ENCODE measurements around the gene FAU. TPM values are rescaled to one million over a fixed set of nuclear protein-coding genes. Genes with fewer than 3 reads are reported as not detected.
A peak's percentile ranks its signal among the peaks of the same experiment; 100 is the strongest.

FAU gene
- total and polyA plus RNA-seq, 7 donors: 465 to 798 (median 639) TPM

DNA sequence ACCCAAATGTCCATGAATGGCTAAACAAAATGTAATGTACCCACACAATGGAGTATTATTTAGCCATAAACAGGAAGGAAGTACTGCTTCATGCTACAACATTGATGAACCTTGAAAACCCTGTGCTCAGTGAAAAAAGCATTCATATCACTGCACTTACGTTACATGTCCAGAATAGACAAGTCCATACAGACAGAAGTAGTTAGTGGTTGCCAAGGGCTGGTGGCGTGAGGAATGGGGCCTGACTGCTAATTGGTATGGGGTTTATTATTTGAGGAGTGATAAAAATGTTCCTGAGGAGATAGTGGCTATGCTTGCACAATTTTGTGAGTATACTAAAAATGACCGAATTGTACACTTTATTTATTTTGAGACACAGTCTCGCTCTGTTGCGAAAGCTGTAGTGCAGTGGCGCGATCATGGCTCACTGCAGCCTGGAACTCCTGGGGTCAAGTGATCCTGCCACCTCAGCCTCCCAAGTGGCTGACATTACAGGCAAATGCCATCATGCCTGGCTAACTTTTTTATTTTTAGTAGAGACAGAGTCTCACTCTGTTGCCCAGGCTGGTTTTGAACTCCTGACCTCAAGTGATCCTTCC, 20.1 kb upstream of the FAU start:
- no peaks in the 10 kb centered on the region for H3K9me3 ChIP-seq
- WGBS, 3 donors: 50 to 85% (median 55%) methylated on average over 7 of the region's 7 CpGs
- ATAC-seq (peak in 3 of 4 donors; percentile 90 to 95 (median 91)), DNase-seq (no peak)
- no peaks in the 10 kb centered on the region for H3K27me3 ChIP-seq (ENCODE audit: insufficient read depth in 3 of 3, low read length in 2 of 3)
- peak overlapping the region; percentile 69 for H3K27ac ChIP-seq
- H3K4me3 ChIP-seq: peak overlapping the region; percentile 18
- TF ChIP-seq, protein P1, sequence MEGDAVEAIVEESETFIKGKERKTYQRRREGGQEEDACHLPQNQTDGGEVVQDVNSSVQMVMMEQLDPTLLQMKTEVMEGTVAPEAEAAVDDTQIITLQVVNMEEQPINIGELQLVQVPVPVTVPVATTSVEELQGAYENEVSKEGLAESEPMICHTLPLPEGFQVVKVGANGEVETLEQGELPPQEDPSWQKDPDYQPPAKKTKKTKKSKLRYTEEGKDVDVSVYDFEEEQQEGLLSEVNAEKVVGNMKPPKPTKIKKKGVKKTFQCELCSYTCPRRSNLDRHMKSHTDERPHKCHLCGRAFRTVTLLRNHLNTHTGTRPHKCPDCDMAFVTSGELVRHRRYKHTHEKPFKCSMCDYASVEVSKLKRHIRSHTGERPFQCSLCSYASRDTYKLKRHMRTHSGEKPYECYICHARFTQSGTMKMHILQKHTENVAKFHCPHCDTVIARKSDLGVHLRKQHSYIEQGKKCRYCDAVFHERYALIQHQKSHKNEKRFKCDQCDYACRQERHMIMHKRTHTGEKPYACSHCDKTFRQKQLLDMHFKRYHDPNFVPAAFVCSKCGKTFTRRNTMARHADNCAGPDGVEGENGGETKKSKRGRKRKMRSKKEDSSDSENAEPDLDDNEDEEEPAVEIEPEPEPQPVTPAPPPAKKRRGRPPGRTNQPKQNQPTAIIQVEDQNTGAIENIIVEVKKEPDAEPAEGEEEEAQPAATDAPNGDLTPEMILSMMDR (IDR thresholded peaks at IDR 0.05): no peak
- H3K36me3 ChIP-seq (ENCODE audit: insufficient read depth in 1 of 2, low read depth in 1 of 2): no peaks in the 10 kb centered on the region
- peaks cover 4% of the 10 kb centered on the region for H3K4me1 ChIP-seq
- intact Hi-C loops (cut with DNase I): no loop called here

DNA sequence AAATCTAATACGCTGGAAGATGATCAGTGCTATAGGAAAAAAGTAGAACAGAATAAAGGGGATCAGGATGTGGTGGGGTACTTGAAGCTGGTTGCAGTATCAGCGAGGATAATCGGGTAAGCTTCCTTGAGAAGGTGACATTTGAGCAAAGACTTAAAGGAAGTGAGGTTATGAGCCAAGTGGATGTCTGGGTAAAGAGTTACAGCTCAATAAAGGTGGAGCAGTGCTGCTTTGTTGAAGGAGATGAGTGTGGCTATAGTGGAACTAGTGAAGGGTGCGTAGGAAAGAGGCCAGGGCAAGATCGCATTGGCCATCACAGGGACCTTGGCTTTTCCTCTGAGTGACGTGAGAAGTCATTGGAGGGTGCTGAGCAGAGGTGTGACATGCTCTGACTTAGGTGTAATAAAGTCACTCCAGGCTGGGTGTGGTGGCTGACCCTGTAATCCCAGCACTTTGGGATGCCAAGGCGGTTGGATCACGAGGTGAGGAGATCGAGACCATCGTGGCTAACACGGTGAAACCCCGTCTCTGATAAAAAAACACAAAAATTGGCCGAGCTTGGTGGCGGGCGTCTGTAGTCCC, 14.7 kb upstream of the FAU start:
- peak overlapping the region; percentile 96 for H3K27ac ChIP-seq
- H3K4me1 ChIP-seq: peaks cover 31% of the 10 kb centered on the region
- DNase-seq: no peak
- H3K27me3 ChIP-seq (ENCODE audit: insufficient read depth in 3 of 3, low read length in 2 of 3): no peaks in the 10 kb centered on the region
- no peak for ATAC-seq
- TF ChIP-seq, protein P1 (IDR thresholded peaks at IDR 0.05): no peak
- no peak overlapping the region for H3K4me3 ChIP-seq
- H3K9me3 ChIP-seq: no peaks in the 10 kb centered on the region
- H3K36me3 ChIP-seq (ENCODE audit: insufficient read depth in 1 of 2, low read depth in 1 of 2): peaks cover 3 to 16% of the 10 kb centered on the region in 2 donors
- intact Hi-C loops (cut with DNase I): no loop called here
- 79 to 87% (median 81%) methylated on average over 15 of the region's 15 CpGs for WGBS, 3 donors

DNA sequence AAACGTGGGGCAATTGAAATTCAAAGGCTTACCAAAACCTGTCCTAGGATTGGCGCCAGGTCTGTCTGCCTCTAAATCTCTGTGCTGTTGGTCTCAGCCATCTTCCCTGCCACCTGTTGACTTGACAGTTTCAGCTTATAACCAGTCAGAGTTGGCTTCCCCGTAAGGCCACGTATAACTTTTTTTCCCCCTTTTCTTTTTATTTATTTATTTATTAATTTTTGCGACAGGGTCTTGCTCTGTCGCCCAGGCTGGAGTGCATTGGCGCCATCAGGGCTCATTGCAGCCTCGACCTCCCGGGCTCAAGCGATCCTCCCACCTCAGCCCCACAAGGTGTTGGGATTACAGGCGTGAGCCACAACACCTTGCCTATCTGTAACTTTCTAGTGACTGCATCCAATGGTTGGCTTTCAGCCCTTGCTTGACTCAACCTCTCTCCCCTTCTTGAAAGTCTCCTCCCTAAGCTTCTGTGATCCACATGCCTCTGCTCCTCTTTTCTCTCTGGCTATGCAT, 13.8 kb upstream of the FAU start:
- peaks cover 30% of the 10 kb centered on the region for H3K4me1 ChIP-seq
- 48 to 59% (median 52%) methylated on average over 11 of the region's 11 CpGs for WGBS, 3 donors
- H3K27ac ChIP-seq: peak overlapping the region; percentile 96
- peaks cover 3 to 25% of the 10 kb centered on the region in 2 donors for H3K36me3 ChIP-seq (ENCODE audit: insufficient read depth in 1 of 2, low read depth in 1 of 2)
- intact Hi-C loops (cut with DNase I): loop anchor here in 1 of 2 donors (2.0 kb wide), 1 partner anchor 45 kb away; the partner anchor contains the start of gene CAPN1
- peak overlapping the region; percentile 98 for H3K4me3 ChIP-seq
- ATAC-seq: no peak
- no peaks in the 10 kb centered on the region for H3K27me3 ChIP-seq (ENCODE audit: insufficient read depth in 3 of 3, low read length in 2 of 3)
- TF ChIP-seq, protein P1 (IDR thresholded peaks at IDR 0.05): no peak
- DNase-seq: no peak
- H3K9me3 ChIP-seq: no peaks in the 10 kb centered on the region

DNA sequence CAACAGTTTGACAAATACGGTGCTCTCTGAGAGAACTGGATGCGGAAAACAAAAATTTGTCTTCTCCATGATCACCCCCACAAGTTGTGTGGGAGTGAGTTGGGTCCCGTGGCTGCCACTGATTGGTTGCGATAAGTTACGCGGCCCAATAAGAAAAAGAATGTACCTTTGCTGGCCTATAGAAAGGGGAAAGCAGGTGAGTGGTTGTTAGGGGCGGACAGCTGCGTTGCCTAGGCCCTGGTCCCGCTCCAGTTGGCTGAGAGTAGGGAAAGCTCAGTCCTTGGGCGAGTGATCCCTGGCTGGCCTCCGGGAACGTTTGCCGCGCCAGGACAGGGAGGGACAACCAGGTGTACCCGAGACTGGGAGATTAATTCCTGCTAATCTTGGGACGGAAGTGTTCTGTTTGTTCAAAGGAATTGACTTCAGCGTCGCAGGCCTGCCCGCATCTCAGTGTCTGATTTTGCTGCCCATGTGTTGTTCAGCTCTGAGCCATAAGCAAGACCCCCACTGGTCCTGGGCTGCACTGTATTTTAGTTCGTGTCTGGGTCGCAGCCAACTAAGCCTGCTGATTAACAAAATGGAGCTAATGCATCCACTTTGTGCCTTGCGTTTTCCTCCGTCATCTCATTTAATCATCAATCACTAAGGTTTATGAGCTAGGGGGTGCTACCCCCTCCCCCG, 13.2 kb upstream of the FAU start:
- peaks cover 3 to 31% of the 10 kb centered on the region in 2 donors for H3K36me3 ChIP-seq (ENCODE audit: insufficient read depth in 1 of 2, low read depth in 1 of 2)
- H3K9me3 ChIP-seq: no peaks in the 10 kb centered on the region
- H3K4me1 ChIP-seq: peaks cover 30% of the 10 kb centered on the region
- 1 to 2% (median 2%) methylated on average over 23 to 24 of the region's 24 CpGs for WGBS, 3 donors
- H3K4me3 ChIP-seq: peak overlapping the region; percentile 98
- intact Hi-C loops (cut with DNase I): loop anchor here in 1 of 2 donors (2.0 kb wide), 1 partner anchor 46 kb away; the partner anchor contains the start of gene CAPN1
- no peaks in the 10 kb centered on the region for H3K27me3 ChIP-seq (ENCODE audit: insufficient read depth in 3 of 3, low read length in 2 of 3)
- peak; percentile 90 to 97 for DNase-seq
- ATAC-seq: peak; percentile 88 to 91 (median 90)
- TF ChIP-seq, protein P1 (IDR thresholded peaks at IDR 0.05): no peak
- H3K27ac ChIP-seq: peak overlapping the region; percentile 96

All from psoas muscle (tissue), 8 donors.